Gastrocnemius medialis (tissue), 4 donors: ENCODE data around the gene FHOD1.

ENCODE experiments used
- CTCF ChIP-seq, 5 experiments: fragments of 450-650 bp in 3 of 5; fragments of 200-600 bp in 2 of 5; sonication (generic) in 2 of 5; IDR thresholded peaks in 4 of 5; conservative IDR thresholded peaks in 1 of 5; 1 replicate in 4 of 5; 2 replicates in 1 of 5; pipeline ENCODE4 v1.5.1; 2016 to 2019; ENCODE audit warnings: antibody characterized with exemption in 5 of 5, mild to moderate bottlenecking in 3 of 5, moderate library complexity in 3 of 5
- POLR2A ChIP-seq, 2 donors: fragments of 450-650 bp; IDR thresholded peaks; one replicate each; pipeline ENCODE4 v1.6.1; 2017; ENCODE audit warnings: antibody characterized with exemption in 2 of 2, mild to moderate bottlenecking in 2 of 2, moderate library complexity in 2 of 2

- TF ChIP-seq CTCF (IDR thresholded peaks at IDR 0.05 in 4 of 5, conservative IDR thresholded peaks at IDR 0.05 in 1 of 5), result no peak
- no peak for TF ChIP-seq POLR2A (IDR thresholded peaks at IDR 0.05)
These were observed 7.7 kb upstream of the FHOD1 start for GRCh38 chr16:67254801-67255552.
